Stimulated activated CD4-positive, alpha-beta T cell treated with anti-CD3 and anti-CD28 coated beads, Interleukin-4, amount 100 ng/mL, for 24 hours (primary cell): Measurements from ENCODE around the gene ZNF419.

Experiments
- DNase-seq: peaks from one replicate; pipeline ENCODE4 v3.0.0-alpha.2; 2020

ZNF419 gene

GRCh38 chr19:57537953-57538547 is 50.5 kb downstream of the ZNF419 start:
- DNase-seq: no peak
